ENCODE results near the gene SPA17.

DNA sequence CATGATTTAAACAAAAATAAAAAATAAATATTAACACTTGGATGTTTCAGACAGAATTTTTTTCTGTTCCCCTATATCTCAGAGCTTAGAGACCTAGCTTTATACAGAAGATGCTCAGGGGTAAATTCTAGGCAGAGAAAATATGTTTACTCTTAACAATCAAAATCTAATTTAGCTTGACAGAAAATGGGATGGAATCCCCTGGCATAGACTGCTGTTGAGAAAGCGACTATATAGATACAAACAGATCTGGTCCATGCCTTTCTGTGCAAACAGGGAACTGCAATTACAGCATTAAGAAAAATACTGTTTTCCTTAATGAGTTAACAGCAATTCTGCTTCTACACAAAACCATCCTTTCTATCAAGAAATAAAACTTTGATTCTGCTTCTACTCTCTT, 14.7 kb upstream of the SPA17 start:
- TF ChIP-seq, protein P1, sequence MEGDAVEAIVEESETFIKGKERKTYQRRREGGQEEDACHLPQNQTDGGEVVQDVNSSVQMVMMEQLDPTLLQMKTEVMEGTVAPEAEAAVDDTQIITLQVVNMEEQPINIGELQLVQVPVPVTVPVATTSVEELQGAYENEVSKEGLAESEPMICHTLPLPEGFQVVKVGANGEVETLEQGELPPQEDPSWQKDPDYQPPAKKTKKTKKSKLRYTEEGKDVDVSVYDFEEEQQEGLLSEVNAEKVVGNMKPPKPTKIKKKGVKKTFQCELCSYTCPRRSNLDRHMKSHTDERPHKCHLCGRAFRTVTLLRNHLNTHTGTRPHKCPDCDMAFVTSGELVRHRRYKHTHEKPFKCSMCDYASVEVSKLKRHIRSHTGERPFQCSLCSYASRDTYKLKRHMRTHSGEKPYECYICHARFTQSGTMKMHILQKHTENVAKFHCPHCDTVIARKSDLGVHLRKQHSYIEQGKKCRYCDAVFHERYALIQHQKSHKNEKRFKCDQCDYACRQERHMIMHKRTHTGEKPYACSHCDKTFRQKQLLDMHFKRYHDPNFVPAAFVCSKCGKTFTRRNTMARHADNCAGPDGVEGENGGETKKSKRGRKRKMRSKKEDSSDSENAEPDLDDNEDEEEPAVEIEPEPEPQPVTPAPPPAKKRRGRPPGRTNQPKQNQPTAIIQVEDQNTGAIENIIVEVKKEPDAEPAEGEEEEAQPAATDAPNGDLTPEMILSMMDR (IDR thresholded peaks at IDR 0.05) = no peak
- no peak for TF ChIP-seq POLR2A (IDR thresholded peaks at IDR 0.05)
